GM12891 (cell line): ENCODE data around the gene GNAT1.

ENCODE experiments used
- DNase-seq: peaks from one replicate; pipeline ENCODE4 v3.0.0; 2011; ENCODE audit warnings: low spot score; ENCODE audit not compliant: insufficient read length
- FAIRE-seq: peaks from 2 replicates; lab custom pipeline; 2011; peaks lifted over from hg19 to GRCh38; lab: Jason Lieb, UNC
- PAX5 ChIP-seq: IDR thresholded peaks from 2 replicates; pipeline ENCODE4 v1.6.1; 2011; ENCODE audit warnings: low read length, moderate library complexity, mild to moderate bottlenecking; ENCODE audit not compliant: insufficient read depth, severe bottlenecking
- POLR2A ChIP-seq: IDR thresholded peaks from 2 replicates; pipeline ENCODE4 v1.6.1; 2011; ENCODE audit warnings: low read depth, low read length, control low read depth
- POLR2AphosphoS5 ChIP-seq: IDR thresholded peaks from 2 replicates; pipeline ENCODE4 v1.6.1; 2011; ENCODE audit warnings: low read depth, low read length, control low read depth
- POU2F2 ChIP-seq: IDR thresholded peaks from 2 replicates; pipeline ENCODE4 v1.6.1; 2011; ENCODE audit warnings: low read depth, mild to moderate bottlenecking, control low read depth, low read length, moderate library complexity
- SPI1 ChIP-seq: IDR thresholded peaks from 2 replicates; pipeline ENCODE4 v1.6.1; 2011; ENCODE audit warnings: low read depth, low read length, control low read depth
- TAF1 ChIP-seq: IDR thresholded peaks from 2 replicates; pipeline ENCODE4 v1.6.1; 2011; ENCODE audit warnings: low read depth, low read length, control low read depth

Gene GNAT1

GRCh38 chr3:50186096-50186495, 5.3 kb upstream of the GNAT1 start:
- TF ChIP-seq TAF1: no peak
- TF ChIP-seq PAX5: no peak
- no peak for TF ChIP-seq POLR2AphosphoS5
- TF ChIP-seq POU2F2: no peak
- TF ChIP-seq POLR2A: no peak
- TF ChIP-seq SPI1: no peak
- DNase-seq (no peak), FAIRE-seq (no peak)

- FAIRE-seq (no peak), DNase-seq (no peak)
- TF ChIP-seq POLR2A (no peak), TAF1 (no peak), PAX5 (no peak), SPI1 (no peak), POU2F2 (no peak), POLR2AphosphoS5 (no peak)
Measured at GRCh38 chr3:50187750-50188149, 3.7 kb upstream of the GNAT1 start.

DNA sequence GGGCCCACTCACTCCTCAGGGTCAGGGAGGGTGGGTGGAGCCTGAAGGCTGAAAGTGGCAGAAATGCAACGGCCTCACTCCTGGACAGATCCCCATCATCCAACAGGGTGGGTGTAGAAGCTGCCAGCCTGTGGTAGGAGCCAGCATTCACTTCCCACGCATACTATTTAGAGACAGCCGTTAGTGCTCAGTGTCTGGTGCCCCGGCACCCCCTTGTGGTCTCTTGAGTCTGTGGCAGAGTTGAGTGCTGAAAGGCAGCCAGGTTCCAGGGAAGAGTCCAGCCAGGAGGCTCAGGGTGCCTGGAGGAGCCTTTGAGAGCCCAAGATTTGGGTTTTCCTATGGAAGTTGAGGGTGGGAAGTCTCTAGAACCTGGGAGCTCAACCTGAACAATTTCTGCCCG, 2.1 kb upstream of the GNAT1 start:
- DNase-seq (no peak), FAIRE-seq (peak; percentile 56)
- TF ChIP-seq SPI1: no peak
- TF ChIP-seq POLR2AphosphoS5: no peak
- TF ChIP-seq POU2F2: no peak
- TF ChIP-seq TAF1: no peak
- TF ChIP-seq POLR2A: no peak
- no peak for TF ChIP-seq PAX5

DNA sequence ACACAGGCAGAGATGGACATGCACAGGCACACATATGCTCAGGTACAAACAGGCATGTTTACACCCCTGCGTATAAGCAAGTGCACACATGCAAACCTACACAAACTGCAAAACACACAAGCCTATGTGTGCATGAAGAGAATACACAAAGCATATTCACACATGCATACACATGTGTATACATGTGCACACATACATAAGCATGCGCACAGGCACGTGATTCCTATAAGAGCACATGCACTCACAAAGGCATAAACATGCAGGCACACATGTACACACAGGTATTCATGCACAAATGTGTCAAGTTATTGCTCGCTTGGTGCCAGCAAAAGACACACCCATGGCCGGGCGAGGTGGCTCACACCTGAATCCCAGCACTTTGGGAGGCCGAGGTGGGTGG, 1.4 kb upstream of the GNAT1 start:
- no peak for DNase-seq
- TF ChIP-seq PAX5 (no peak), TAF1 (no peak), POLR2AphosphoS5 (no peak), POU2F2 (no peak), SPI1 (no peak), POLR2A (no peak)
- FAIRE-seq: no peak

GRCh38 chr3:50192124-50192523, 714 bp downstream of the GNAT1 start:
- no peak for DNase-seq
- TF ChIP-seq POLR2A: no peak
- TF ChIP-seq POU2F2: no peak
- no peak for TF ChIP-seq POLR2AphosphoS5
- TF ChIP-seq TAF1: no peak
- TF ChIP-seq SPI1: no peak
- no peak for TF ChIP-seq PAX5
- no peak for FAIRE-seq

DNA sequence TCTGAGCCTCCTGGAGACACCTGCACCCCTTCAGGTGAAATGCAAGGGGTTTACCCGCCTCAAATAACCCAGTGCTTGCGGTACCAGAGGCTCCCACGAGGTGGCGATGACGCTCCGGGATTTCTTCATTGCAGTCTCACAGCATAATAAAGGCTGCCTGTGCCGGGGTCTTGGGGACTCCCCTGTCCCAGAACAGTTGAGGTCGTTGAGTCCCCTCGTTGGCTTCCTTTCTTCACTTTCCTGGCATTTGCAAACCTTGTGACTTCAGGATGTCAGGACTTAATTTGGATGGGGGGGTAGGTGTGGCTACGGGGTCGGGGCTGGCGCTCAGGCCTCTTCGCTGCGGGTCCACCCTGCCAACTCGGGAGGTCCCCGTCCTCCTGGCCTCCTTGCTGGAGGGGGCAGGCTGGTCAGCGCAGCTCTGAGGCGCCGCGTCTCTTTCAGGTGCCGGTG, 1.3 kb downstream of the GNAT1 start:
- FAIRE-seq (peak; percentile 88), DNase-seq (peak; percentile 79)
- TF ChIP-seq POLR2A: no peak
- peak; percentile 62; the same call in 1 of the 2 replicates for TF ChIP-seq POU2F2

DNA sequence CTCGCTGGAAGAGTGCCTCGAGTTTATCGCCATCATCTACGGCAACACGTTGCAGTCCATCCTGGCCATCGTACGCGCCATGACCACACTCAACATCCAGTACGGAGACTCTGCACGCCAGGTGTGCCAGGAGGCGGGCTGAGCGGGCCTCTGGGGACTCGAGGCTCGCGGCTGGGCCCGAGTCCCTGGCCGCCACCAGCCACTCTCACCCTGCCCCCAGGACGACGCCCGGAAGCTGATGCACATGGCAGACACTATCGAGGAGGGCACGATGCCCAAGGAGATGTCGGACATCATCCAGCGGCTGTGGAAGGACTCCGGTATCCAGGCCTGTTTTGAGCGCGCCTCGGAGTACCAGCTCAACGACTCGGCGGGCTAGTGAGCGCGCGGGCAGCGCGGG, 1.9 kb downstream of the GNAT1 start:
- no peak for TF ChIP-seq POLR2A
- no peak for TF ChIP-seq POLR2AphosphoS5
- no peak for TF ChIP-seq POU2F2
- TF ChIP-seq TAF1: no peak
- TF ChIP-seq SPI1: no peak
- TF ChIP-seq PAX5: no peak
- no peak for DNase-seq
- no peak for FAIRE-seq

- TF ChIP-seq POLR2AphosphoS5 (no peak), POU2F2 (no peak), PAX5 (no peak), POLR2A (no peak), SPI1 (no peak), TAF1 (no peak)
- FAIRE-seq (no peak), DNase-seq (no peak)
Measured at GRCh38 chr3:50193746-50194127, 2.3 kb downstream of the GNAT1 start.

DNA sequence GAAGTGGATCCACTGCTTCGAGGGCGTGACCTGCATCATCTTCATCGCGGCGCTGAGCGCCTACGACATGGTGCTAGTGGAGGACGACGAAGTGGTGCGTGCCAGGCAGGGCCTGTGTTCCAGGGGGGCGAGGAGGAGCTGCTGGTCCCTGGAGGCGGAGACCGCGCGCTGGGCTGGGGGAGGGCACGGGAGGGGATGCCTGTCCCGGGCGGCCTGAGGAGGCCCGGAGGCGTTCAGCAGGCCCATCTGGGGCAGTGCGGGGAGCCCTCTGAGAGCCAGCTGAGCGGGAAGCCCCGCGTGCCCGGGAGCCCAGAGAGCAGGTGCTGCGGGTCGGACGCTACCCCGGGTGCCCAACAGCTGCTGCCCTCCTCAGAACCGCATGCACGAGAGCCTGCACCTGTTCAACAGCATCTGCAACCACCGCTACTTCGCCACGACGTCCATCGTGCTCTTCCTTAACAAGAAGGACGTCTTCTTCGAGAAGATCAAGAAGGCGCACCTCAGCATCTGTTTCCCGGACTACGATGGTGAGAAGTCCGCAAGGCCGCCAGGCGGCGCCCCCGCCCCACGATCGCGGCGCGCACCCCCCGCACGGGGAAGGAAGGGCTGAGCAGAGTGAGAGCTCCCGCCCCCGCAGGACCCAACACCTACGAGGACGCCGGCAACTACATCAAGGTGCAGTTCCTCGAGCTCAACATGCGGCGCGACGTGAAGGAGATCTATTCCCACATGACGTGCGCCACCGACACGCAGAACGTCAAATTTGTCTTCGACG, 2.9 kb downstream of the GNAT1 start:
- FAIRE-seq (peak; percentile 90), DNase-seq (peak; percentile 82)
- TF ChIP-seq POU2F2 (no peak), TAF1 (no peak), POLR2A (no peak), SPI1 (no peak), POLR2AphosphoS5 (no peak), PAX5 (no peak)

DNA sequence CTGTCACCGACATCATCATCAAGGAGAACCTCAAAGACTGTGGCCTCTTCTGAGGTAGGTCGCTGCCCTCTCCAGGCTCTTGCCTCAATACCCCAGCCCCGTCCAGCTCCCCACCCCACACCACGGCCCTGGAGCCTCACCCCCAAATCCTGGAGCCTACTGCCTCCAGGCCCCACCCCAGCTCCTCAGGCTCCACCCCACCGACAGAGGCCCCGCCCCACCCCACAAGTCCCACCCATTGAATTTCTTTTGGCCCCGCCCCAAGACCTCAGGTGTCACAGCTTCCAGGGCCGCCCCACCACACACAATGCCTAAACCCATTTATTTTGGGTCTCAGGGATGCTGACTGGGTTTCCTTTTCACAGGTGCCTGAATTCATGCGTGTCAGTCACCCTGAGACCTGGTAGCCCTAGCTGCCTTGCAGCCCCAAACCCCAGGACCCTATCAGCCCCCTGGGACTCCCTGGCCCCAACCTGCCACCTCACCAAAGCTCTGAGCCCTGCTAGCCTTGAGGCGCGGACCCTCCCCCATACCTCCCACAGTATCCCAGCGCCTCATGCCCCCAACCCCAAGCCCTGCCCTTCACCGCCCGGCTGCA, 3.6 kb downstream of the GNAT1 start:
- no peak for TF ChIP-seq SPI1
- no peak for TF ChIP-seq PAX5
- no peak for TF ChIP-seq POU2F2
- TF ChIP-seq TAF1: no peak
- no peak for TF ChIP-seq POLR2AphosphoS5
- TF ChIP-seq POLR2A: no peak
- FAIRE-seq (no peak), DNase-seq (peak; percentile 72)
